Endothelial cell of umbilical vein (primary cell): ENCODE results near the gene MAMDC2. TPM values are rescaled to one million over a fixed set of nuclear protein-coding genes. Genes with fewer than 3 reads are reported as not detected.

Source experiments
- BruUV-seq: library from RNA; stranded (reverse); fragments of 400-500 nt; replicated peaks from 2 replicates; lab custom pipeline; 2021; lab: Mats Ljungman, UMichigan
- CTCF ChIA-PET: fragments of 300-600, 350-600 bp; sonication (Branson Sonifier 250); formaldehyde crosslinking; loops from one replicate; lab custom pipeline; 2021; ENCODE audit warnings: antibody characterized with exemption, inconsistent platforms; lab: Charles Lee
- POLR2A ChIA-PET: fragments of 300-600, 350-600 bp; sonication (Branson Sonifier 250); formaldehyde crosslinking; loops from one replicate; lab custom pipeline; 2021; ENCODE audit warnings: antibody characterized with exemption, inconsistent platforms; lab: Charles Lee
- DNase-seq: peaks from one replicate; pipeline ENCODE4 v3.0.0-alpha.2; 2011; ENCODE audit warnings: low read depth, low spot score
- FAIRE-seq: peaks from 2 replicates; lab custom pipeline; 2011; peaks lifted over from hg19 to GRCh38; lab: Jason Lieb, UNC
- H2AFZ ChIP-seq: 2 replicates; pipeline ENCODE4 v1.6.0; 2012; ENCODE audit warnings: low read depth, low read length, control low read depth, inconsistent platforms
- H3K27ac ChIP-seq: 2 replicates; pipeline ENCODE4 v1.5.1; 2011; ENCODE audit warnings: low read depth, mild to moderate bottlenecking, control low read depth, low read length, moderate library complexity; ENCODE audit not compliant: insufficient read depth
- H3K27me3 ChIP-seq, 2 experiments: 2 replicates each; pipeline versions ENCODE4 v1.6.0 to v1.6.1; 2011; ENCODE audit warnings: low read length in 2 of 2, mixed read lengths in 1 of 2; ENCODE audit not compliant: control insufficient read depth in 2 of 2, insufficient read depth in 2 of 2
- H3K36me3 ChIP-seq, 2 experiments: 2 replicates in 1 of 2; 3 replicates in 1 of 2; pipeline ENCODE4 v1.5.1; 2011; ENCODE audit warnings: low read length in 2 of 2, mild to moderate bottlenecking in 1 of 2, moderate library complexity in 1 of 2; ENCODE audit not compliant: control insufficient read depth in 2 of 2, insufficient read depth in 2 of 2; ENCODE audit errors: extremely low read depth in 1 of 2
- H3K4me1 ChIP-seq: 3 replicates; pipeline ENCODE4 v1.5.1; 2011; ENCODE audit warnings: mild to moderate bottlenecking, low read length; ENCODE audit not compliant: control insufficient read depth, insufficient read depth; ENCODE audit errors: extremely low read depth
- H3K4me2 ChIP-seq: 2 replicates; pipeline ENCODE4 v1.6.1; 2011; ENCODE audit warnings: low read length, control low read depth, mixed read lengths; ENCODE audit not compliant: insufficient read depth
- H3K4me3 ChIP-seq, 3 experiments: fragments of 200-600 bp in 1 of 3; sonication (generic), shearing (Covaris generic) in 1 of 3; replicated peaks in 1 of 3; 2 replicates each; pipeline ENCODE4 v1.5.1; 2011 to 2016; ENCODE audit warnings: control low read depth in 3 of 3, low read length in 3 of 3, mild to moderate bottlenecking in 2 of 3, inconsistent platforms in 1 of 3, low read depth in 1 of 3, moderate library complexity in 1 of 3; ENCODE audit not compliant: insufficient read depth in 1 of 3
- H3K79me2 ChIP-seq: 2 replicates; pipeline ENCODE4 v1.6.0; 2012; ENCODE audit warnings: low read length, inconsistent platforms; ENCODE audit not compliant: control insufficient read depth, insufficient read depth
- H3K9ac ChIP-seq: replicated peaks from 2 replicates; pipeline ENCODE3; 2011; ENCODE audit warnings: low read length, control low read depth; ENCODE audit not compliant: insufficient read depth; ENCODE audit errors: extremely low read depth
- H3K9me1 ChIP-seq: replicated peaks from 3 replicates; pipeline ENCODE4 v1.6.0; 2011; ENCODE audit warnings: mild to moderate bottlenecking, low read length; ENCODE audit not compliant: control insufficient read depth, insufficient read depth; ENCODE audit errors: extremely low read depth
- H3K9me3 ChIP-seq: replicated peaks from 2 replicates; pipeline ENCODE4 v1.5.1; 2012; ENCODE audit warnings: low read length, inconsistent platforms; ENCODE audit not compliant: control insufficient read depth, insufficient read depth
- H4K20me1 ChIP-seq: replicated peaks from 2 replicates; pipeline ENCODE3; 2011; ENCODE audit warnings: mild to moderate bottlenecking, low read length; ENCODE audit not compliant: control insufficient read depth, insufficient read depth; ENCODE audit errors: extremely low read depth
- EZH2 ChIP-seq: IDR thresholded peaks from 2 replicates; pipeline ENCODE4 v1.6.1; 2012; ENCODE audit warnings: borderline replicate concordance, low read depth, mild to moderate bottlenecking, moderate library complexity, low read length, inconsistent platforms; ENCODE audit not compliant: severe bottlenecking
- FOS ChIP-seq: IDR thresholded peaks from 2 replicates; pipeline ENCODE4 v1.6.1; 2011; ENCODE audit warnings: mild to moderate bottlenecking, low read length, moderate library complexity, borderline replicate concordance; ENCODE audit not compliant: insufficient read depth
- GATA2 ChIP-seq: IDR thresholded peaks from 2 replicates; pipeline ENCODE4 v1.7.0; 2011; ENCODE audit warnings: low read depth, mild to moderate bottlenecking, moderate library complexity, mixed read lengths, low read length; ENCODE audit not compliant: insufficient read length, insufficient read depth
- JUN ChIP-seq: IDR thresholded peaks from 2 replicates; pipeline ENCODE4 v1.6.1; 2011; ENCODE audit warnings: borderline replicate concordance, low read depth; ENCODE audit not compliant: insufficient read length, insufficient read depth
- MAX ChIP-seq: IDR thresholded peaks from 2 replicates; pipeline ENCODE4 v1.6.1; 2011; ENCODE audit not compliant: insufficient read depth, insufficient read length
- MYC ChIP-seq: IDR thresholded peaks from one replicate; pipeline ENCODE4 v1.6.1; 2011; ENCODE audit warnings: mild to moderate bottlenecking, low read depth, low read length
- POLR2A ChIP-seq: IDR thresholded peaks from 2 replicates; pipeline ENCODE4 v1.6.1; 2012; ENCODE audit warnings: low read depth, mild to moderate bottlenecking, control low read depth, low read length
- POLR2AphosphoS5 ChIP-seq: IDR thresholded peaks from 2 replicates; pipeline ENCODE4 v1.6.1; 2012; ENCODE audit warnings: low read depth, mild to moderate bottlenecking, control low read depth, low read length, moderate library complexity; ENCODE audit not compliant: insufficient read depth
- dilution Hi-C: fragments of 300-500 bp; cut with MboI; formaldehyde crosslinking; loops from one replicate; pipeline ENCODE4 v1.15.0; 2019; ENCODE audit warnings: low sequenced_read_pairs; ENCODE audit not compliant: extremely low pct_ligation_motif_present
- intact Hi-C: fragments of 100-400 bp; cut with micrococcal nuclease; formaldehyde crosslinking; loops from one replicate; pipeline ENCODE4 v1.10.0; 2022
- polyA plus RNA-seq, 4 experiments: library from polyadenylated mRNA; depleted of rRNA in 3 of 4; stranded (reverse) in 3 of 4; unstranded in 1 of 4; fragments of >200 nt; gene quantifications; 2 replicates each; pipeline versions ENCODE4 v1.2.1 to v1.2.3, GENCODE V29; 2011 to 2012; ENCODE audit warnings: missing spikeins in 1 of 4
- total RNA-seq: library from RNA; stranded (reverse); gene quantifications from 2 replicates; pipeline ENCODE4 v1.2.3, GENCODE V29; 2021
- TF ChIP-seq, protein P1 (sequence below), 2 donors: IDR thresholded peaks; 1 replicate in 1 of 2; 2 replicates in 1 of 2; pipeline ENCODE4 v1.5.1; 2011; ENCODE audit warnings: low read length in 2 of 2, mild to moderate bottlenecking in 2 of 2, moderate library complexity in 2 of 2, control low read depth in 1 of 2, inconsistent platforms in 1 of 2, low read depth in 1 of 2; ENCODE audit not compliant: insufficient read depth in 1 of 2; ENCODE audit errors: extremely low read depth in 1 of 2

MAMDC2 gene
- total and polyA plus RNA-seq, 2 donors (not counting 3 experiments of a cell fraction or from before 2014, with no cell fraction given): 0.60 to 1.1 TPM

DNA sequence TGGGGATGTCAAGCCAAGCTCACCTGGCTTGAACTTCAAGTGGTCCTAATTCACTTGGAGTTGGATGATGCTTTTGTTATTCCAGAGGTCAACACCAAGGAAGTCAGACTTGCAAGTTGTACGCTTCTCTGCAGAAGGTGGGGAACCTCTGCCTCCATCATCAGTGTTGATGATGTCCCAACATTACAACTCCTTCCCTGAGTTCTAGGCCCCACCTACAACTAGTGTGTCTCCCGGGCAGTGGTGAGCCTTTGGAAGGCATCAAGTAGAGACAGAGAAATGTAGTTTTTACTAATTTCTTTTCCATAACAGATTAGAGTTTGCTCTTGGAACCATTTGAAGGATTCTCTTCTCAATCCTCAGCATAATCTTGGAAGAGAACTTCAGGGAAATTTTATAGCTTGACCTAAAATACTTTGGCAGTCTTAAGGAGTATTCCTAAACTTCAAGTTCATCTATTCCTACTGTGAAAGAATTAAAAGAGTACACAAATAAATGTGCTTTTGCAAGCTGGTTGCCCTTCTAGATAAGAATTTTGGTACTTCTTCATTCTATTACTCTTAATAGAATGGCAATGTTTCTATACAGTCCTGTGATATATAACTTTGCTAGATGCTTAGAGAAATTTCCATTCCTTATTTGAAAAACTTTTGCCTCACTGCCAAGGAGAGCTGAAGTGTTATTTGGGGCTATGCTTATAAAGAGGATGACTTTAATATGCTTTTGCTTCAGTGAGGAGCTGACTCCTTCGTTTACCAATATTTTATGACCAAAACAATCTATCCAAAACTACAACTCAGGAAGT lies 12.0 kb downstream of the MAMDC2 start:
- Histone ChIP-seq H3K4me3 (no peak overlapping the region), H3K4me1 (peaks cover 11% of the 10 kb centered on the region), H3K79me2 (no peaks in the 10 kb centered on the region), H3K9ac (no peak overlapping the region), H3K27ac (no peak overlapping the region), H2AFZ (no peak overlapping the region), H3K27me3 (peaks cover 1 to 3% of the 10 kb centered on the region in 2 experiments), H4K20me1 (no peaks in the 10 kb centered on the region), H3K4me2 (no peak overlapping the region), H3K9me1 (no peaks in the 10 kb centered on the region), H3K9me3 (no peaks in the 10 kb centered on the region), H3K36me3 (no peaks in the 10 kb centered on the region)
- CTCF ChIA-PET: interaction anchor here (1.8 to 3.9 kb wide), 3 partner anchors 11 to 58 kb away, joined by 5 to 19 read pairs (median 9); no protein-coding TSS in a partner anchor
- no peak for FAIRE-seq
- BruUV-seq: no TSS peak
- no peak for TF ChIP-seq GATA2
- no peak for TF ChIP-seq JUN
- no peak for TF ChIP-seq POLR2A
- no peak for TF ChIP-seq MAX
- no peak for TF ChIP-seq EZH2
- no peak for TF ChIP-seq POLR2AphosphoS5
- no peak for TF ChIP-seq MYC
- TF ChIP-seq, protein P1, sequence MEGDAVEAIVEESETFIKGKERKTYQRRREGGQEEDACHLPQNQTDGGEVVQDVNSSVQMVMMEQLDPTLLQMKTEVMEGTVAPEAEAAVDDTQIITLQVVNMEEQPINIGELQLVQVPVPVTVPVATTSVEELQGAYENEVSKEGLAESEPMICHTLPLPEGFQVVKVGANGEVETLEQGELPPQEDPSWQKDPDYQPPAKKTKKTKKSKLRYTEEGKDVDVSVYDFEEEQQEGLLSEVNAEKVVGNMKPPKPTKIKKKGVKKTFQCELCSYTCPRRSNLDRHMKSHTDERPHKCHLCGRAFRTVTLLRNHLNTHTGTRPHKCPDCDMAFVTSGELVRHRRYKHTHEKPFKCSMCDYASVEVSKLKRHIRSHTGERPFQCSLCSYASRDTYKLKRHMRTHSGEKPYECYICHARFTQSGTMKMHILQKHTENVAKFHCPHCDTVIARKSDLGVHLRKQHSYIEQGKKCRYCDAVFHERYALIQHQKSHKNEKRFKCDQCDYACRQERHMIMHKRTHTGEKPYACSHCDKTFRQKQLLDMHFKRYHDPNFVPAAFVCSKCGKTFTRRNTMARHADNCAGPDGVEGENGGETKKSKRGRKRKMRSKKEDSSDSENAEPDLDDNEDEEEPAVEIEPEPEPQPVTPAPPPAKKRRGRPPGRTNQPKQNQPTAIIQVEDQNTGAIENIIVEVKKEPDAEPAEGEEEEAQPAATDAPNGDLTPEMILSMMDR (IDR thresholded peaks at IDR 0.05; ENCODE audit: extremely low read depth in 1 of 2, insufficient read depth in 1 of 2, low read depth in 1 of 2, low read length in 2 of 2): no peak
- TF ChIP-seq FOS: no peak
- POLR2A ChIA-PET: no interaction called here
- no peak for DNase-seq
- intact Hi-C loops: no loop called here
- dilution Hi-C loops: no loop called here
